GM19455 (cell line): ENCODE results near the gene NPIPA2.
A peak's percentile ranks its signal among the peaks of the same experiment; 100 is the strongest.
"Not testable (repeated sequence)": the region's sequence is repeated elsewhere in the genome, so short reads cannot be mapped to it uniquely, and the experiment has no call there.

Source experiments
- ATAC-seq: cut with Tn5 transposase; IDR thresholded peaks from one replicate; pipeline ENCODE4 v1.9.1; 2021; ENCODE audit not compliant: unreplicated experiment

Gene NPIPA2

DNA sequence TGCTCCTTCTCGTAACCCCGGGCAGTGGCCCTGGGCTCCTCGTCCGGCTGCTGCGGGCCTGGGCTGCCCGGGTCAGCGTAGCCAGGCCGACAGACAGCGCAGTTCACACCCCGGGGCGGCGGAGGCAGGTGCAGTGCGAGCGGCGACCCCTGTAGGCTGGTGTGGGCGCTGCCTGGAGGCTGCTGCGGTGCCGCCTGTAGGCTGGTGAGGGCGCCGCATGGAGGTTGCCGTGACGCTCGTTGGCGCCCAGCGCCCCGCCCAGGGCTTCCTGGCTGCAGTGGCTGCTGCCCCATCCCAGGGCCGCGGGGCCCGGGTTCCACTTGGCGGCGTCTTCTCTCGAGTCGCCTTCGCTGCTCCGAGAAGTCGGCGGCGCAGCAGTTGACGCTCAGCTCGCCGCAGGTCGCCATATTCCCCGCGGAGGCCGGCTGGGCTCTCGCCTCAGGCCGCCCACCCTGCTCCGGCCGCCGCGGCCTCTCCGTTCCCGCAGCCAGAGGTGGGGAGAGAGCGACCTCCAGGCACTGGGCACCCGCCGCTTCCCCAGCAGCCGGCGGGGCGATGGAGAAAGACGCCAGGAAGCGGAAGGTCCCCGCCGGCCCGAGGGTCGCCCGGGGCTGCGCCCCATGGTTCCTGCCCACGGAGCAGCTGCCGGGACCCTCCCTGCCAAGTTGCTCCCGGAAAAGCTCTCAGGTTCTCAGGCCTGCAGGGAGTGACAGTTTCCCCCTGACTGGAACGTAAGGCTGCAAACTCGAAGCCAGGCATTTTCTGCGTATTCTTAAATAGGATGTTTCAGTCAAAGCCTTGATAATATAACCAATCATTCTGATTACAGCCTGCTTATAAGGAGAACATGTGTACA is at the start of gene NPIPA2:
NPIPA2 (plus strand) TSS at position 261 of the 856 bp plus-strand sequence. CDS start 5,533 bp downstream, outside the sequence.
- ATAC-seq, result peak; percentile 94

DNA sequence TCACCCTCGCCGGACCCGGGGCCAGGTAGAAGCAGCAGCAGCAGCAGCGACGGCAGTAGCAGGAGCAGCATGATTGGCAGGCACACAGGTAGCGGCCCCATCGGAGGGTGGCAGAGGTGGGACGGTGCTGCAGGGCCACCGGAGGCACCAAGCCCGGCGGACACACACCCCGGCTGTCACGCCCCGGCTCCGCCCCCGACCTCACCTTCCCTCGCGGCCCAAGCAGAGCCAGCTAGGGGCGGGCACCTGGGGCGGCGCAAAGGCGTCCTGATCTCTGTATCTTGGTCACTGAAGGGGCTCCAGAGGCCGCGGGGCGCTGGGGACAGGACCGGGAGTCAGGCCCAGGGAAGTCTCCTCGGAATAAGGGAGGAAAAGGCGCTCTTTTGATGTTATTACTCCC is 48.2 kb upstream of the NPIPA2 start, which contains the start of gene PLA2G10:
PLA2G10 (minus strand) TSS at position 180 of the 400 bp plus-strand sequence; CDS start at position 101, 79 bp downstream.
- not testable (repeated sequence) for ATAC-seq

DNA sequence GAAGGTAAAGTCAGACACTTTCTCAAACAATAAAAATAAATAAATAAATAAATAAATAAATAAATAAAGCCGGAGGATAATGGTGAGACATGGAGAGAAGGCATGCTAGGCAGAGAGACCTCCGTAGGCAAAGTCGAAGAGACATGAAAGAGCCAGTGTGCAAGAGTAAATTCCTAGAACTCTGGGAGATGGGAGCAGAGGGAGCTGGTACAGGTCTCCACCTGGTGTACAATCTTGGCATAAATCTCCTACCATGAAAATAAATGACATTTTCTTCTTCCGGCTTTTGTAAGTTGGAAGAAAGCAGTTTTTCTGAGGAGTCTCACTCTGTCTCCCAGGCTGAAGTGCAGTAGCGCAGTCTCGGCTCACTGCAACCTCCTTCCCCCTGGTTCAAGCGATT is 40.5 kb upstream of the NPIPA2 start:
- ATAC-seq, result not testable (repeated sequence)

DNA sequence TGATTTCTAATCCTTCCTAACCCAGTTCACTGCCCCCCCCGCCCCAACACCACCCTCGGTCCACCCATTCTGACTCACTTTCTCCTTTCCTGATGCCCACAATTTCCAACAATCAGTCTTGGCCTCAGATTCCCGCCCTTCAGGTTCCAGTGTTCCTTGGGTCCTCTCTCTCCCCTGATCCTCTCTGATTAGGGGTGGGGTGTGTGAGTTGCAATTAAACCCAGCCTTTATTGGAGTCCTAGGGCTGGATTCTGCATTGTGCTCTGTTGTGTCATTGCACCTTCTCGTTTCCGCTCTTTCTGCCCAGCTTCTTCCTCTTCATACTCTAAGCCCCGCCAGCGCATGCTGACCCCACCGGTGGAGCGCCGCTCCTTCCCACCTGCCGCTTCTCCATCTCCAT is 39.7 kb upstream of the NPIPA2 start:
- ATAC-seq, result not testable (repeated sequence)

DNA sequence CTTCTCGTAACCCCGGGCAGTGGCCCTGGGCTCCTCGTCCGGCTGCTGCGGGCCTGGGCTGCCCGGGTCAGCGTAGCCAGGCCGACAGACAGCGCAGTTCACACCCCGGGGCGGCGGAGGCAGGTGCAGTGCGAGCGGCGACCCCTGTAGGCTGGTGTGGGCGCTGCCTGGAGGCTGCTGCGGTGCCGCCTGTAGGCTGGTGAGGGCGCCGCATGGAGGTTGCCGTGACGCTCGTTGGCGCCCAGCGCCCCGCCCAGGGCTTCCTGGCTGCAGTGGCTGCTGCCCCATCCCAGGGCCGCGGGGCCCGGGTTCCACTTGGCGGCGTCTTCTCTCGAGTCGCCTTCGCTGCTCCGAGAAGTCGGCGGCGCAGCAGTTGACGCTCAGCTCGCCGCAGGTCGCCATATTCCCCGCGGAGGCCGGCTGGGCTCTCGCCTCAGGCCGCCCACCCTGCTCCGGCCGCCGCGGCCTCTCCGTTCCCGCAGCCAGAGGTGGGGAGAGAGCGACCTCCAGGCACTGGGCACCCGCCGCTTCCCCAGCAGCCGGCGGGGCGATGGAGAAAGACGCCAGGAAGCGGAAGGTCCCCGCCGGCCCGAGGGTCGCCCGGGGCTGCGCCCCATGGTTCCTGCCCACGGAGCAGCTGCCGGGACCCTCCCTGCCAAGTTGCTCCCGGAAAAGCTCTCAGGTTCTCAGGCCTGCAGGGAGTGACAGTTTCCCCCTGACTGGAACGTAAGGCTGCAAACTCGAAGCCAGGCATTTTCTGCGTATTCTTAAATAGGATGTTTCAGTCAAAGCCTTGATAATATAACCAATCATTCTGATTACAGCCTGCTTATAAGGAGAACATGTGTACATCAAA is 38.9 kb upstream of the NPIPA2 start, which contains the start of gene NPIPA3:
NPIPA3 (plus strand) TSS at position 256 of the 856 bp plus-strand sequence. CDS start 5,533 bp downstream, outside the sequence.
- peak; percentile 97 for ATAC-seq

DNA sequence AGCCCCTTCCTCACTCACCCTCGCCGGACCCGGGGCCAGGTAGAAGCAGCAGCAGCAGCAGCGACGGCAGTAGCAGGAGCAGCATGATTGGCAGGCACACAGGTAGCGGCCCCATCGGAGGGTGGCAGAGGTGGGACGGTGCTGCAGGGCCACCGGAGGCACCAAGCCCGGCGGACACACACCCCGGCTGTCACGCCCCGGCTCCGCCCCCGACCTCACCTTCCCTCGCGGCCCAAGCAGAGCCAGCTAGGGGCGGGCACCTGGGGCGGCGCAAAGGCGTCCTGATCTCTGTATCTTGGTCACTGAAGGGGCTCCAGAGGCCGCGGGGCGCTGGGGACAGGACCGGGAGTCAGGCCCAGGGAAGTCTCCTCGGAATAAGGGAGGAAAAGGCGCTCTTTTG is 9.1 kb upstream of the NPIPA2 start:
- ATAC-seq, result not testable (repeated sequence)

DNA sequence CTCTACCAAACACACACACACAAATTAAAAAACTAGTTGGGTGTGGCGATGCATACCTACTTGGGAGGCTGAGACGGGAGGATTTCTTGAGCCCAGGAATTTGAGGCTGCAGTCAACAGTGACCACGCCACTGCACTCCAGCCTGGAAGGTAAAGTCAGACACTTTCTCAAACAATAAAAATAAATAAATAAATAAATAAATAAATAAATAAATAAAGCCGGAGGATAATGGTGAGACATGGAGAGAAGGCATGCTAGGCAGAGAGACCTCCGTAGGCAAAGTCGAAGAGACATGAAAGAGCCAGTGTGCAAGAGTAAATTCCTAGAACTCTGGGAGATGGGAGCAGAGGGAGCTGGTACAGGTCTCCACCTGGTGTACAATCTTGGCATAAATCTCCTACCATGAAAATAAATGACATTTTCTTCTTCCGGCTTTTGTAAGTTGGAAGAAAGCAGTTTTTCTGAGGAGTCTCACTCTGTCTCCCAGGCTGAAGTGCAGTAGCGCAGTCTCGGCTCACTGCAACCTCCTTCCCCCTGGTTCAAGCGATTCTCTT is 1.4 kb upstream of the NPIPA2 start:
- not testable (repeated sequence) for ATAC-seq

DNA sequence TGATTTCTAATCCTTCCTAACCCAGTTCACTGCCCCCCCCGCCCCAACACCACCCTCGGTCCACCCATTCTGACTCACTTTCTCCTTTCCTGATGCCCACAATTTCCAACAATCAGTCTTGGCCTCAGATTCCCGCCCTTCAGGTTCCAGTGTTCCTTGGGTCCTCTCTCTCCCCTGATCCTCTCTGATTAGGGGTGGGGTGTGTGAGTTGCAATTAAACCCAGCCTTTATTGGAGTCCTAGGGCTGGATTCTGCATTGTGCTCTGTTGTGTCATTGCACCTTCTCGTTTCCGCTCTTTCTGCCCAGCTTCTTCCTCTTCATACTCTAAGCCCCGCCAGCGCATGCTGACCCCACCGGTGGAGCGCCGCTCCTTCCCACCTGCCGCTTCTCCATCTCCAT is 539 bp upstream of the NPIPA2 start:
- not testable (repeated sequence) for ATAC-seq

DNA sequence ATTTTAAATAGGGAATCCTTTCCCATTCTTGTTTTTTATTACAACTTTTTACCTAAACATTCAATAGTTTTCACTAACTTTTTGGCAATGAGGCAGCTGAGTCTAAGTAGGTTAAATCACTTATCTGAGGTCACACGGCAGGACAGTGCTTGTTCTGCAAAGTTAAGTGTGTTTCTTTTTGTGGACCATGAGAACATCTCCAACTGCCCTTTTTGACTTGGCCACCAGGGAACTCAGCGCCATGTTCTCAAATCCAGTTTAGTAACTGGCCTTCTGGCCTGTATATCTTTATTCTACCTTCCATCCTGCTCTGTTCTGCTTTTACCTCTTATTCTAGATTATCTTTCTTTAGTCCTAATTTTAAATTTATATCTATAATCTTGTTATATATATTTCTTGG is 31.3 kb downstream of the NPIPA2 start:
- ATAC-seq, result not testable (repeated sequence)

DNA sequence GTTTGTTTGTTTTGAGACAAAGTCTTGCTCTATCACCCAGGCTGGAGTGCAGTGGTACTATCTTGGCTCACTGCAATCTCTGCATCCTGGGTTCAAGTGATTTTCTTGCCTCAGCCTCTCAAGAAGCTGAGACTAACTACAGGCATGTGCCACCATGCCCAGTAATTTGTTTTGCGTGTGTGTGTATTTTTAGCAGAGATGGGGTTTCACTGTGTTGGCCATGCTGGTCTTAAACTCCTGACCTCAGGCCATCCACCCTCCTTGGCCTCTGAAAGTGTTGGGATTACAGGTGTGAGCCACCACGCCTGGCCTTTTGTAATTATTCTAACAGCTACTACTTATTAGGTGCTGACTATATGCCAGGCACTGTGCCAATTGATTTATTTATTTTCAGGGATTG is 33.3 kb downstream of the NPIPA2 start:
- ATAC-seq, result not testable (repeated sequence)

DNA sequence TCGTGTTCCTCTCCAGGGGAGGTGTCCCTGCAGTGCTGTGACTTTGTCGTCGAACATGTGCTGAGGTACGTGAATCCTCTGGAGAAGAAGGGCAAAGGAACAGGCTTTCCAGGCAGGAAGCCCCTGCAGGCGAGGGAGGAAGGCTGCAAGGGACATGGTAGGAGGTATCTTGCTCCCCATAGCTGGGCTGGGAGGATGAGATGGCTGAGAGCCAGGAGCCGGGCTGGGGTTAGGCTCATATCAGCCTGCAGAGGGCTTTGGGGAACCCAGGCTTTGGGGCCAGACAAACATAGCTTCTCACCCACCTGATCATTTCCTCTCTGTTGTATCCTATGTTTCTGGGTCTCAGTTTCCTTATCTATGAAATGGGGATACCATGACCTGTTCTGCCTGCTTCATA is 34.4 kb downstream of the NPIPA2 start:
- ATAC-seq, result not testable (repeated sequence)

DNA sequence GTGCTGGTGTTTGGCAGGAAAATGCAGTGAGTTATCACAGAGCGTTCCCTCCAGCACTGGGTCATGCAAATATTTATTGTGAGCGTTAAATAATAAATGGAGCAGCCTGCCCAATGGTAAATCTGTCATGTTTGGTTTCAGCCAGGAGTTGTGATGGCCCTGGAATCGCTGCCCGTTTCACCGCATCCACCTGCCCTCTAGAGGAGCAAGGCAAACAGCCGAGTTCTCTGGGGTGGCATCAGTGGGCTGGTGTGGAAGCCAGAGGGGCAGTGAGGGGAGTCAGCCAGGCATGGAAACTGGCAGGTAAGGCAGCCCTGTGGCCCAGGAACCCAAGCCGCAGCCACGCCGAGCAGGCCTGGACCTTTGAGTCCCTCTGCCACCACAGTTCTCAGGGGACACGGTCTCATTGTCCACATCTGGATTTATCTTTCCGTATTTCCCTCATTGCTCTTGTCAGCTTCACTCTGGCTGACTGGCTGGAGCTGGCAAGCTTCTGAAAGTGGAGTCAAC is 37.1 kb downstream of the NPIPA2 start:
- ATAC-seq, result not testable (repeated sequence)

DNA sequence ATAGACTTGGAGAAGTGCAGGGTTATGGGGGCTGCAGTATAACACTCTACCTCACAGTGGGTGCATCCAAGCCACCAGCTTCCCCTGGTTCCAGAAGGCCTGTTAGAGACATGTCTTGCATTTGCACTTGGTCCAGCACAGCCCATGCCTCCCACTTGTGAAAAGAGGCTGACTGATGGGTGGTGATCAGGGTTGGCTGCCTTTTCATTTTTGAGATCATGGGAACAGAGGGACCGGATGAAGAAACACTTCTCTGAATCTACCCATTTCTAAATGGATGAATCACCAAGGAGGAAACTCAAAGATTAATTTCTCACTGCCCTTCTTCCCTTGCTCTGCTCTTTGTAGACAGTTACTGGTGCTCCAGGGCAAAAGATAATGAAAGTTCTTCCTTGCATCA is 43.8 kb downstream of the NPIPA2 start:
- ATAC-seq, result not testable (repeated sequence)

DNA sequence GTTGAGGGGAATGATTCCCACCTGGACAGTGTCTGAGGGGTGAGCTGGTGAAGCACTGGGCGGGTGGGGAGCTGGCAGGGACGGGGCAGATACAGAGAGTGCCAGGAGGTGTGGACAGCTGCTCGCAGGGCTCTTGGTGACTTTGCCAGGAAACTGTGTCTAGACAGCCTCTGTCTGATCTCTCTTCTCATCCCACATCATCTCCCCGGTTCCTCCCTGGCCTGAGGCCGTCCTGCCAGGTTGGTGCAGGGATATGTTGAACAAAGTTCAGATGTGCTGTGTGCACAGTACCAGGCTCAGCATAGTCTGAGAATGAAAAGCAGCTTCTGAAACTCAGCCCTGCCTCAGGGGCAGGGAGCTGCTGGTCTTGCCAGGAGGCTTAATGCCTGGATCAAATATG is 47.2 kb downstream of the NPIPA2 start:
- not testable (repeated sequence) for ATAC-seq

DNA sequence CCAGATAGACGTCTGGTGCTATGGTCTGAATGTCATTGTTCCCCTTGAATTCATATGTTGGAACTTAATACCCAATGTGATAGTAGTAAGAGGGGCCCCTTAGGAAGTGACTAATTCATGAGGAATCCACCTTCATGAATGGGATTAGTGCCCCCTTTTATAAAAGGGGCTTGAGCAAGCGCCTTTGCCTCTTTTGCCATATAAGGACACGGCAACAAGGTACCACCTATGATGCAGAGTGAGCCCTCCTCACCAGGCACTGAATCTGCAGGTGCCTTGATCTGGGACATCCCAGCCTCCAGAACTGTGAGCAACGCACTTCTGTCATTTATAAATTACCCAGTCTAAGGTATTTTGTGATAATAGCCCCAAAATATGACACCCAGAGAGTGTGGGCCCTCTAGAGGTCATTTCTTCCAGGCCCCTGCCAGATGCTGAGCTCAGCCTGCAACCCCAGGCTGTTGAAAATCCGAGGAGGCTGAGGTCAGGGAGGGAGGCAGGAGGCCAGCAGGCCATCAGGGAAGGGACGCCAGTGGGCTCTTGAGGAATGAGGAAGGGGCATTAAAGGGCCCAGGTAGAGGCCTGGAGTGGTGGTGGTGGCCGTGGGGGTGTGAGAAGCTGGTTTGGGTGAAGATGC is 48.1 kb downstream of the NPIPA2 start:
- ATAC-seq, result not testable (repeated sequence)

DNA sequence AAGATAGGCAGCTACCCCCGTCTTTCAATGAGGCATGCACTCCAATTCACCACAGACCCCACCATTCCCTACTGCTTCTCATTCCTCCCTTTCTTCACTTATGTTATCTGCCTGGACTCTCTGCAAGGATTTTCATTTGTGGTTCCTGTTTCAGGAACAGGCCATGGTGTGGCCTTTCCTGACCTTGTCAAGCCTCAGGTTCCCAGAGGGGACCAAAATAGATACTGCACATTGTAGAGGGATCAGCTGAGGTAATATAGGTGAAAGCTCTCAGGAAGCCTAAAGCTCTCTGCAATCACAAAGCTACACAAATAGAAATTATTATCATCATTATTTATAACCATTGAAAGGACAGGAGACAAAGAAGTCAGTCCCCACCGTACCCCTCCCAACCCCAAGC is 50.6 kb downstream of the NPIPA2 start:
- ATAC-seq, result not testable (repeated sequence)

DNA sequence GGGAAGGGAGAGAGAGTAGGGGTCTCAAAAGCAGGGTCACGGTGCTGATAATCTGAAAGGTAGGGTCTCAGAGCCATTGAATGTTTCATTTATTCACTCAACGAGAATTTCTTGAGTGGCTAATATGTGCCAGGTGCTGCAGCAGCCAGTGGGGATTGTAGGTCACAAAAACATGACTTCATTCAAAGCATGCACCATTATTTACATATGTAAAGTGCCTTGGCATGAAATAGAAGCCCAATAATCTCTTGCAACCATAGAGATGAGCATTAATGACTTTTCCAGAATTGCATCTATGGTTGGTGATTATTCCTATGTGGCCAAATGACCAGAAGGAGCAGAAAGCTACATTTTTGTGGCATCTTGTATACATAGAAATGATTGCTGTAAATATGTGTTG is 55.2 kb downstream of the NPIPA2 start:
- not testable (repeated sequence) for ATAC-seq

DNA sequence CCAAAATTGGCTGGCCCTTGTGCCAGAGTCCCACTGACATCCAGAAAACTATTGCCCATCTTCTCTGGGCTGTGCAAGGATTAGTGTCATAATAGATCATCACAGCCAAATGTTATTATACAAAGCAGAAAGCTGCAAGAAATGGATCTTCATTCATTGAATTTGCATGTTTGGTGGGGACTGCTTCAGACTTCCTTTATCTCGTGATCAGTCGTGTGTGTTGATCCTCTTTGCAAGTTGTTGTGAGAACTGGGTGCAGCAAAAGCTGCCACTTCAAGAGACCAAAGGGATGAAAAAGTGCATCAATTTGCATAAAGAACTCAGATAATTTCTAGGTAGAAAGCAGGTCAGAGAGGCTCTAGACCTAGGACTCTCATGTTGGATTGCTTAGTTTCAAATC is 61.2 kb downstream of the NPIPA2 start:
- not testable (repeated sequence) for ATAC-seq

DNA sequence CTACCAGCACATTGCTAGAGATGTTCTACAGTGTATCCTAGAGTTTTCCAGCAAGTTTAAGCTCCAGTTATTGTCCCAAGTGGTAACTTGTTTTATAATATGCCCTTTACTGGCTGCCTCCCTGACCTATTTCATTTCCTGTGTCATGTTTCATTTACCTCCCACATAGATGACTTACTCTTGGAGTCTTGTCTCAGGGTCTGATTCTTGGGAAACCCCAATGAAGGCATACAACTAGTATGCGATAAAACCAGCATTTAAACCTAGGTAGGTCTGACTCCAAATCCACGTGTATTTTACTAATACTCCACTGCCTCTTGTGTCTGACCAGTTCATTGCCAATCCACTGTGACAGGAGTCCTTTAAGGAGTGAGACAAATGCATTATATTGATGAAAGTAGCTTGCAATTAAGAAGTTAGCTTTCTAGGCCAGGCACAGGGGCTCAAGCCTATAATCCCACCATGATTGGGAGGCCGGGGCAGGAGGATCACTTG is 64.9 kb downstream of the NPIPA2 start:
- ATAC-seq, result not testable (repeated sequence)

DNA sequence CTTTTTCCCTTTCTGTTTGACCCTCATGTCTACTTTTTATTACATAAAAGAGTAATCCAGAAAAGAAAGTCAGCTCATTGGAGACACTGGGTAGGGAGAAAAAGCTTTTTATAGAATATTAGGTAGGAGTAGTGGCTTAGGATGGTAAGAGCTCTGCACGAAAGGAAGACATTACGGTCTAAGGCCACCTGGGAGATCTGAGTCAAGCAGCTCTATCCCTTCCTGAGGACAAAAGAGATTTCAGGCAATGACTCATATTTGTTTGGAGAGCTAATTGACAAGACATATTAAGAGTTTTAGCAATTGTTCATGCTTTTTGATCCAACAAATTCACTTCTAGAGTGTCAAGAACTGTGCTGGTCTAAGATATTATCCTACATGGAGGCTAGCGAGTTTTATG is 71.6 kb downstream of the NPIPA2 start:
- ATAC-seq, result not testable (repeated sequence)
